GM04503 (cell line): Measurements from ENCODE around the gene CSTB.
"Not testable (repeated sequence)": the region's sequence is repeated elsewhere in the genome, so short reads cannot be mapped to it uniquely, and the experiment has no call there.

Source experiments
- DNase-seq: peaks from one replicate; pipeline ENCODE4 v3.0.0-alpha.2; 2012; ENCODE audit warnings: low read depth

Gene CSTB, protein sequence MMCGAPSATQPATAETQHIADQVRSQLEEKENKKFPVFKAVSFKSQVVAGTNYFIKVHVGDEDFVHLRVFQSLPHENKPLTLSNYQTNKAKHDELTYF

DNA sequence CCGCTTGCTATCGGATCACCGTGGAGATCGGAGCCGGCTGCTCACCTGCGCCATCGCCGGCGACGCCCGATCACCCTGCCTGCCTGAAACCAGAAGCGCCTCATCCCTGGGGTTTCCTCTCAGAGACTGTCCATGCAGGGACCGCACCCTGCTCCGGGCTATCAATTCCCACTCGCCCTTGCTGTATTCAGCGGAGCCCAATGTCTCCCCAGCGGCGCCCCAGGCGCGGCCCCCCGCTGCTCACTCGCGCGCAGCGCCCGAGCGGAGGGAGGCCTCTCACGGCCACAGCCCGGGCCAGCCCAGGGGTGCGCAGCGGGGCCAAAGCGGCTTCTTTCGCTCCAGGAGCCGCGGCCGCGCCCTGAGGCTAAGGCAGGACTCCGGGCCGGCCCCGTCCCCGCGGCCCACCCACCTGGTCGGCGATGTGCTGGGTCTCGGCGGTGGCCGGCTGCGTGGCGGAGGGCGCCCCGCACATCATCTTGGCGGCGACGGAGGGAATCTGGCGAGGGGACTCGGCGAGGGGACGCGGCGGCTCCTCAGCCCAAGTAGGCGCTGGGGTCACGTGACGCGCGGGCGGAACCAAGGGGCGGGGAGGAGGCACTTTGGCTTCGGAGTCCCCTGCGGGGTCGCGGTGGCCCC lies at the start of gene CSTB:
Gene CSTB (minus strand): TSS at position 514 of the 636 bp plus-strand sequence. CDS start 39 bp downstream, at position 475.
- DNase-seq: no peak

DNA sequence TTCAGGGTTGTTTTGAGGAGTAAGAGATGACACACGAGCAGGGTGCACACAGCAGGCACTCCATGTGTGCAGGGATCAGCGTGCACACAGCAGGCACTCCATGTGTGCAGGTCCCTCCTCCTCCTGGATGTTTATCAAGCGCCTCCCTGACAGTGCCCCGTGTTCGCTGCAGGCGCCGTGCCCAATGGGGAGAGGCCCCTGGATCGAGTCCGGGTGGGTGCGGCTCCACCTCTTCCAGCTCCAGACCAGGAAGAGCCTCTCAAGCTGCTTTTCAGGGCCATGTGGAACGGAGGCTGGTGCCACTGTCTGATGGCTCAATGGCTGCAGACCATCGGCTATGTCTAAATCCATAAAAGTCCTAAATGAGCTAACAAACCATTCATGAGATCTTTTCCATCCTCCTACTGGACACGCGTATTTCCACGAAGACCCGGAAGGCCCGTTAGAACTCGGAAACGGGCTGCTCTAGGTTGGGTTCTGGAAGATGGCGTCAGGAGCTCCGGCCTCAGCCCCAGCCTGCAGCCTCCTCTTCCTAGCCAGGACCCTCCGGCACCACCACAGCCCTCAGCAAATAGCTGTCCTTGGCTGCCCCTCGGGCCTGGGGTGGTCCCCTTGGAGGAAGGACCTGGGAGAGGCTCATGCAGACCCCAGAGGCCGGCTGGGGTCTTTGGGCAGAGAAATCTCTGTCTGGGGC lies 49.3 kb upstream of the CSTB start:
- DNase-seq: no peak

DNA sequence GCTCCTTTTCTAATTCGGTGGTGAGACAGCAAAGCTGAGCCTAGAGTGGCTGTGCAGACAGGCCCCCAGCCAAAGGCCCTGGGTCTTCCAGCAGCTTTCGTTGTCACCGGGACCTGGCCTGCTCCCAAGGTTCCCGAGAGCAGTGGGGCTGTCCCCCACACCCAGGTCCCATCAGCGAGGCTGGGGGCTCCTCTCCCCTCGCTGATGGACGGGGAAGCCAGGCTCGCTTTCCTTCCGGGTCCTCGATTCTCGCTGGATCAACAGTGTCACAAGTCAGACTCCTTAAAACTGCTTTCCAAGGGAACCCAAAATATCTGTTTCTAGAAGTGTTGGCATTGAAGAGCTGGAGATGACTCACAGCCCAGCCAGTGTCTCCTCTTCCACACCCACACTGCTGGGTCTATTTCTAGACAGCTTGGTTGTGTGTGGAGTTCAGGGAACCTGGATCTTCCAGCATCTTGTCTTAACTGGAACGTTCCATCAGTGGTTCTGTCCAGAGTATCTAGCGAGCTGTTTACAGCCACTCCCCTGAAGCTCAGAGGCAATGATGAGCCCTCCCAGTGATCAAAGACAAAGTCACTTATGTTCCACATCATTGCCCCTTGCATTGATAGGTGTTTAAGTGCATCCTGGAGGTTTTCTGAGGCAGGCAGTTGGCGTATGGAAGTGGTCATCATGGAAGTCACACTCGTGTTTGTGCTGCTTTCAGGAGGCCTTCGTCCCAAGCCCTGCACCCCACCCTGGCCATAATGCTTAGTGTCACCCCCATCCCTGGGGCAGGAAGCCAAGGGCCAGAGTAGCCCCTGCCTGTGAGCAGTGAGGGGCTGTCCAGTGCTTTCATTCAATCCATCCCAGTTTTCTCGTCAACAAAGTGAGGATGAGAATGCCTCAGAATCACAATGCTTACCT lies 48.5 kb upstream of the CSTB start:
- DNase-seq: no peak

DNA sequence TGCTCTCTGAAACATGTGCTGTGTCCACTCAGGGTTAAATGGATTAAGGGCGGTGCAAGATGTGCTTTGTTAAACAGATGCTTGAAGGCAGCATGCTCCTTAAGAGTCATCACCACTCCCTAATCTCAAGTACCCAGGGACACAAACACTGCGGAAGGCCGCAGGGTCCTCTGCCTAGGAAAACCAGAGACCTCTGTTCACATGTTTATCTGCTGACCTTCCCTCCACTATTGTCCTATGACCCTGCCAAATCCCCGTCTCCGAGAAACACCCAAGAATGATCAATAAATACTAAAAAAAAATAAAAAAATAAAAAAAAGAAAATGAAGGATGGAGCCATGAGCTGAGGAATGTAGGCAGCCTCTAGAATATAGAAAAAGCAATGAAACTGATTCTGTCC lies 46.6 kb upstream of the CSTB start:
- DNase-seq: not testable (repeated sequence)

DNA sequence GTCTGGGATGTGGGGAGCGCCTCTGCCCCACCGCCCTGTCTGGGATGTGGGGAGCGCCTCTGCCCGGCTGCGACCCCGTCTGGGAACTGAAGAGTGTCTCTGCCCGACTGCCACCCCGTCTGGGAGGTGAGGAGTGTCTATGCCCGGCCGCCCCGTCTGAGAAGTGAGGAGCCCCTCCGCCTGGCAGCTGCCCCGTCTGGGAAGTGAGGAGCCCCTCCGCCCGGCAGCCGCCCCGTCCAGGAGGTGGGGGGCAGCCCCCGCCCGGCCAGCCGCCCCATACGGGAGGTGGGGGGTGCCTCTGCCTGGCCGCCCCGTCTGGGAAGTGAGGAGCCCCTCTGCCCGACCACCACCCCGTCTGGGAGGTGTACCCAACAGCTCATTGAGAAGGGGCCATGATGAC lies 46.1 kb upstream of the CSTB start:
- DNase-seq: not testable (repeated sequence)

DNA sequence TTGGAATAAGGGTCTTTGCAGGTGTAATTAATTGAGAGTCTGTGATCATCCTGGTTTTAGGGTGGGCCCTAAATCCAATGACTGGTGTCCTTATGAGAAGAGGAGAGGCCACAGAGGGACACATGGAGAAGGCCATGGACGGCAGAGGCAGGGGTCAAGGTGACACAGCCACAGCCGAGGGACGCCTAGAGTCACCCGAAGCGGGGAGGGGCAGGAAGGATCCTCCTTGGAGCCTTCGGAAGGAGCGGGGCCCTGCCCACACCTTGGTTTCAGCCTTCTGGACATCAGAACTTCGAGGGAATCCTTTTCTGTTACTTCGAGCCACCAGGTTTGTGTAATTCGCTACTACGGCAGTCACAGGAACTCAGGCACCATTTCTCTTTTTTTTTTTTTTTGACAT lies 44.4 kb upstream of the CSTB start:
- no peak for DNase-seq

DNA sequence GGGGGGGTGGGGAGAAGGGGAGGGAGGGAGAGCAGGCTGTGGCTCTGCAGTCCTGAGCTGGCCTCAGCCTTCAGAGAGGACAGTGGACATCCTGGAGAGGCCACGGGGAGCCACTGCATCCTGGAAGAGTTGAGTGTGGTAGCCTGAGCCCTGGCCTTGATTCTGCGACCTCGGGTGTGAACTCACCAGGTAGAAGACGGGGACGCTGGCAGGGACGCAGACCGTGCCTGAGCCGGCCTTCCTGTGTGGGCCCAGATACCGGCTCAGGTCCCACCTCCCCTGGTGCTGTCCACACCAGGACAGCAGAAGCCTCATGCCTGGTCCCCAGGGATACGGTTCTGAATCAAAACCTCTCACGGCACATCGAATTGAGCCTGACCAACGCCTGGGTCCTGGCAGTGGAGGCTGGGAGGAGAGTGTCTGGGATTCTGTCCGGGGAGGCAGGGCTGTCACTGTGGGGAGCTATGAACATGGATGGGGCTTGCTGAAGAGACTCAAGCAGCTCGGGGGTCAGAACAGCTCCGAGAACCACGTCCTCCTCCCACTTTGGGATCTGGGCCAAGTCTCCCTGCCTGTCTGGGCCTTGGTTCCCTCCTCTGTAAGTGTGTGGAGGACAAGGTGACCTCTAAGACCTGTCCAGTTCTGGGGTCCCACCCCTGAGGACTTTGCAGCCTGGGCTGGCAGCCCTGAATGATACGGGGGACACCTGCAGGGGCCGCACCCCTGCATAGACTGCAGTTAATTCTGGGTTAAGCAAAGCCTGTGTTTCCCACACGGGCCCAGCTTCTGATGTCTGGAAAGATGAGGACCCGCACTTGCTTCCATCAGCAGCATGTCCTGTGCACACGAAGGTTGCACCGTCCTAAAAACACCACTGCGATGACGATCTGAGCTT lies 43.6 kb upstream of the CSTB start:
- no peak for DNase-seq

DNA sequence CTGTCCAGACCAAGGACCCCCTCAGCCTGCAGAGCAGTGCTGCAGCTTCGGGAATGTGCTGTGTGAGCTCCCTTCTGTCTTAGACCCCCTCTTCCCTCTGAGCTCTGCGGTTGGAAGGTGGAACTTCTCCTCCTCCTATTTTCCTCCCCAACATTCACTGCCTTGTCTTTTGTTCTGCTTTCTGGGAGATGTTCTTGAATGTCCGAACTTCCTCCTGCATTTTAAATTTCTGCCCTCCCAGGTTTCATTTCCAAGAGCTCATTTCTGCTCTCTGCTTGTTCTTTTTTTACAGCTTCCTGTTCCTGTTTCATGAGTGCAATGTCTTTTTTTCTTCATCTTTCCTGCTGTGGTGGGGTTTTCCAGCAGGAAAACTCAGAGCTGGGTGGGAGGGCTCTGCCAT lies 42.6 kb upstream of the CSTB start:
- DNase-seq: no peak

DNA sequence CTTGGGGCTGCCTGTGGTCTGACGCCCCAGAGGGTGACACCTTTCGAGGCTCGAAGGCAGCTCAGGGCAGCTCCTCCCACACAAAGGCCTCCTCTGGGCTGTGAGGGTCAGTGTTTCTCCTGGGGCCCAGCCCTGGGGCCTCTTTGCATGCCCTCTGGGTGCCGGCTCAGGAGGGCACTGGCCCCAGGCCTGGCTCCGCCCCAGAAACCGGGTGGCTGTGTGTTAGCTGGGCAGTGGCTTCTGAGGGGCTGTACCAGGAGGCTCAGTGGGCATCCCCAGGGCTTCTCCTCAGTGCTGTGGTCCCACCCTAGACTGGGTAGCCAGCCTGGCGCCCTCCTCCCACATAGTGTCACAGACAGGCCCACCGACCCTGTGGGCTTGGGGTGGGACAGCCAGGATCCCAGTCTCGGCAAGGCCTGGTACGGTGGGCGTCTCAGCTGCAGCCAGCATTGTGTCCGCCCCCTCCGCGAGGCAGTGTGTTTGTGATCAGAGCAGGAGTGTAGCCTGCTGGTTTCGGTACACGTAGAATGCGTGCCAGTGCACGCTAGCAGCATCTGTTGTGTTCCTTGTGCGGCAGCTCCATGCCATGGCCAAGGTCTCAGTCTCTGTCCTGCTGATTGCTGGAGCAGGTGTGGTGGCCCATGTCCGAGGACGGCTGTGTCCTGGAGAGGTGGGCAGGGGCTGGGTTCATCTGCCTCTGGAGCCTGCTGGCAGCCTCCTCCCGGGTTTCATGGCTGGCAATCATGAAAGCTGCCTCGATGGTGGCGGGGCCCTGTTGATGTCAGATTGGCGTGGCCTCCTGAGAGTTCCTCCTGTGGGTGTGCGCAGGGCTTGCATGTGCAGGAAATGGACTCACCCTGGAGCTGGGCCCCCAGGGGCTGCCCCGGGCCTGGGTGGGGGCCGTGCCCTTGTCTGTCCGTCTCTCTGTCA lies 41.3 kb upstream of the CSTB start:
- DNase-seq: no peak

DNA sequence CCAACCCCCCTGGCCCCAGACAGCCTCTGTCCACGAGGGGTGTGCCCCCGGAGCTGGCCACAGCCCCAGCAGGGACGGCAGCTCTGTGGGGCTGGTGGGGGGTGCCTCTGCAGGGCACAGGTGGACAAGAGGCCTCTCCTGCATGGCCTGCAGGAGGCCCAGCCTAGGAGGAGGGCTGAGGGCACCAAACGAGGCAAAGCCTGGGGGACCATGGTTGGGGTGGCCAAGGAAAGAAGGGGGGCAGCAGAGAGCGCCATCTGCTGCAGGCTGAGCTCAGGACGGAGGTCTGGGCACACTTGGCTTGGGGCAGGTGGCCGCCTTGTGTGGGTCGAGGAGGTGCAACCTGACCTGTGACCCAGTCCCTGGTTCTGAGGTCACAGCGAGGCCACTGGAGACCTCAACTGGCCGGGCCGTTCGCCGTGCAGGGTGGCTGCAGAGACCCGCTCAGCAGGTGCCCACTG lies 40.5 kb upstream of the CSTB start:
- DNase-seq: no peak

DNA sequence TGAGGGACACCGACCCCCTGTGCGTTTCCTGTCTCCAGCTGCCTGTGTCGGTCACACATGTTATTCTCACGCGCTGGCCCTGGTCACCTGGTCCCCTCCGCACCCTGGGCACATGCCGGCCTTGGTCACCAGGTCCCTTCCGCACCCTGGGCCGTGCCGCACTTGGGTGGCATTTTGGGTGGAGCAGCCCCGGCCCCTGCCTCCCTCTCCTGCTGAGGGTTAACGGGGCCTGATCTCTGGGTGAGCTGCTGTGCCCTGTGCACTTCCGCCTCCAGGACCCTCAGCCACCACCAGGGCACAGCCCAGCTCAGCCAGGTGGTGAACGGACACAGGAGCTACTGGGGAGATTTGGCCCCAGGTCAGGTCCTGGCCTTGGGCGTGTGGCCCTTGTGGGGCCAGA lies 39.9 kb upstream of the CSTB start:
- DNase-seq: no peak

DNA sequence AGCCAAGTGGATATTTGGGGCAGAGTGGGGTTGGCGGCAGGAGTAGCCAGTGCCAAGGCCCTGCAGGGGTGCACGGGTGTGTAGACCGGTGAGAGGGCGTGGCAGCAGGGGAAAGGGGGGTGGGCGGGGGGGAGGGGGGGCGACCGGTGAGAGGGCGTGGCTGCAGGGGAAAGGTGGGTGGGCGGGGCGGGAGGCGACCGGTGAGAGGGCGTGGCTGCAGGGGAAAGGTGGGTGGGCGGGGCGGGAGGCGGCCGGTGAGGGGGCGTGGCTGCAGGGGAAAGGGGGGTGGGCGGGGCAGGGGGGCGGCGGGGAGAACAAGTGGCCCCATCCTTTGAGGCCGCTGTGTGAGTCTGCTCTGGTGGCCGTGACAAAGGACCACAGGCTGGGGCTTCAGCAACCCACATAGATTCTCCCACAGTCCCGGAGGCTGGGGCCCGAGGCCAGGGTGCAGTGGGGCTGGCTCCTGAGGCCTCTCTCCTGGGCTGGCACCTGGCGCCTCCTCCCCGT lies 39.1 kb upstream of the CSTB start:
- DNase-seq: no peak

DNA sequence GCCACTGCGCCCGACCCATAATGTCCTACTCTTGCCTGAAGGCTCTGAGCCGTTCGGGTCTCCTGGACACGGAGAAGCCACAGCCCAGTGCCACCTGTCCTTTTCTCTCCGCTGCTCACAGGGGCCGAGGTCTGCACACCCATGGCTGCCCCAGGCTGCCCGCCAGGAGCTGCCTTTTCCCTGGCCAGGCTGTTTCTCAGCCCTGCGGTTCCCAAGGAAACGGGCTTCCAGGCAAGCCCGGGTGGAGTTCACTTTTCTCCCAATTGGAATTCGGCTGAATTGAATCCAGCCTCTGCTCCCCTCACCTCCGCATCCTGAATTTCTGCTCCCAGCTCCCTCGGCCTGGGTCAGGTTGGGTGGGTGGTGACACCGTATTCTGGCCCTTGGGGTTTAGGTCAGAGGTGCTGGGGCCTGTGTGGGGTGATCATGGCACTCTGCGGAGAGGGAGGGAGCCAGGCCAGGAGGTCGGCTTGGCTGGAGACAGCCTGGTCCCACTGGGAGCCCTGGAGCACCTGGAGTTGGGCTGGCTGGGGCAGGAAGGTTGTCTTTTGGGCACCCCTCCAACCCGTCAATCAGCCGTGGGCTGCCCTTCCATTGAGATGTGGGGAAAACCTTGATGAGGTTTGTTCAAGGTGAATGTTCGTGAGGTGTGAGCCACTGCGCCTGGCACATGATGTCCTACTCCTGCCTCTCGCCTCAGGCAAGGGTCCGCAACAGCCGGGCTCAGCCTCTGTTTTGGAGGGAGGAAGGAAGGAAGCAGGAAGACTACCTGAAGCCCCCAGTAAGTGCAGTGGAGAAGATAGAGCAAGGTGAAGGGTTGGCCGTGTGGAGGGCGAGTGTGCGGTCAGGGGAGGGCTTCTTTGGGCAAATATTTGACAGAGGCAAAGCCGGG lies 38.4 kb upstream of the CSTB start:
- no peak for DNase-seq

DNA sequence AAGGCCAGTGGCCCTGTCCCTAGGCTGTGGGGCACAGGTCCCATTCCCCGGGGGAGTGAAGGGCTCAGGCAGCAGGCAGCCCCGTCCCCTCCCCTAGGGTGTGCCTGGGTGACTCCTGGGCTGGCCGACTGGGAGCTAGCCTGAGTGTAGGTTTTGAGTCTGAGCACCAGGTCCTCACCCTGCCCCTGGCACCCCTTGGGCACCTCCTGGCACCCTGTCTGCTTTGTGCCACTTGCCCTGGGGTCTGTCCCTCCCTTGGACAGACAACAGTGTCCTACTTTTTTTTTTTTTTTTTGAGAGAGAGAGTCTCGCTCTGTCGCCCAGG lies 37.5 kb upstream of the CSTB start:
- no peak for DNase-seq

DNA sequence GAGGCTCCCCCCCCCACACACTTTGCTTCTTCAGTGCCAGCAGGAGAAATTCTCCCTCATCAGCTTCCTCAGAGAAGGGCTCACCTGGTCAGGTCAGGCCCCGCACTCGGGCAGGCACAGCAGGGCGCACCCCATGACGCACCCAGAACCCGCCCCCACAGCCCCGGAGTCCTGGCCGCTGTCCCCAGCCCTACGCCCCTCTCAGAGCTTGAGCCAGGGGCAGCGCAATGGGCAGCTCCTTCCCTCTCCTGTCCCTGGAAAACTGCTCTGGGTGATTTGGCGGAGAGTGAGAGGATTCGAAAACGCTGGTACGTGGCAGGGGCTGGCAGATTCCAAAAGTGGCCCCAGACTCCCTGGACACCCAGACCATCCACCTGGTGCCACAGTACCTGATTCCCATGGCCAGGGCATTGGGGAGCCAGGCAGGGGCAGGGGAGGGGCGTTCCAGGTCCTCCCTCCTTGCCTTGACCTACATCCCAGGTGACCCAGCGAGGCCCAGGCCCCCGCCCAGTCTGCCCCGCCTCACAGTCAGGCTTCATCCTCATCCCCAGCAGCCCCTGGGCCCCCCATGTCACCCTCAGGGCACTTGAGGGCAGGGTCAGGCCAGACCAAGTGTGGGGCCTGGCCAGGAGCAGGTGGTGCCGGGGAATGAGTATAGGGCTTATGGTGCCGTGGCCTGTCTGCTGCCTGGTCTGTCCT lies 37.0 kb upstream of the CSTB start:
- no peak for DNase-seq

DNA sequence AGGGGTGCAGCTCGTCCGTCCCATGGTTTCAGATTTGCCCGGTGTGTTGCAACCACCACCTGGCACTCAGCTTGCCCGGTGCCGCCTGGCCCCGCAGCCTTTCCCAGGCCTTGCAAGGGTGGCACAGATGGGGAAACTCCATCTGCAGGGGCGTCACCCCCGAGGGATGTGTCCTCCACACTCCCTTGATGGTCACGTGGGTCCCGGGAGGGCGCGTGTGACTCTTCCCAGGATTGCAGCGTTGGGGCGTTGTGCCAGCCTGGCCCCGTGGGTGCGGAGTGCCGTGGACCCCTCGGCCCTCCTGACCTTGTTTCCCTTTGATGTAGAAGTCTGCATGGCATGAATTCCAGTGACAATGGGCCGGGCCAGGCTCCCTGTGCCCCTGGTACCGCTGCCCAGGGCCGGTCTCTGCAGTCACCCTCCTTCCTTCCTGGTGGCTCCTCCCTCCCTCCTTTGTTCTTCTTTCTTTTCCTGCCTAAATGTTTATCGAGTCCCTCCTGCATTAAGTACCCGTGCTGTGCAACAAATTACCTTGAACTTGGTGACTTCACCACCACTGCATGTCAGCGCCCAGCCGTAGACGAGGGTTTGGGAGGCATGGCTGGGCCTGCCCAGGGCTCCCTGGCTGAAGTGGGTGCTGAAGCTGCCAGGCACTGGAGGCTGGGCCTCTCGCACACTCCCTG lies 36.2 kb upstream of the CSTB start:
- no peak for DNase-seq

DNA sequence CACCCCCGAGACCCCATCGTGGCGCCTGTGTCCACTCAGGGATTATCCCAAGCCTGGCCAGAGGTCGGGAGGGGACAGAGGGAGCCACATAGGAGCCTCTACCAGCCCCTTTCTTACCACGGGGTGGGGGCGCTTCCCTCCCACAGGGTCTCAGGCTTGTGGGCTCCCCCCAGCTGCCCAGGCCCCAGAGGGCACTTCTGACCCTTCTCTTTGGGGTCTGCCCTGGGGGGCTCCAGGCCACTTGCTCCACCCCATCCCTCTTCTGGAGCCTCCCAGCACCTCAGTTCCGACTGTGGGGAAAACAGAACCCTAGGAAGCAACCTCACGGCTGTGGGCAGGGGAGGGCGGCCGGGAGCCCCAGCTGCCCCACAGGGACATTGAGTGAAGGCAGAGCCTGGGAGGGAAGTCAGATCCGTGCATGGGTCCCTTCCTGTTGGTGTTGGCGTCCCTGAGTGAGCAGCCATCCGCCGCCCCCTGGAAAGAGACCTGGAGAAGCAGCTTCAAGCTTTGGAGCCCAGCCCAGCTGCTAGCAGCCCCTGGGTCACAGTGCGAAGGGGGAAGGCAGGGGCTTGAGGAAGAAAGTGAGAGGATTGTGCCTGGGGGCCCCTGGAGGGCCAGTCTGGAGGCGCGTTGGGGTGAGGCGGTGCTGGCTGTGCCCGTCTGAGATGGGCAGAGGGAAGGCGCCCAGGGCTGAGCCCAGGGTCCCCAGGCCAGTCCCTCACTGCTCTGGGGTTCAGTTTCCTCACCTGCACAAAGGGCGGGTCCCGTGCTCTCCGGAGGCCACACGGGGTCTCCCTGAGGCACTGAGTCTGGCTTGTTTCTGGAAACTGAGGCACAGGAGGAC lies 35.4 kb upstream of the CSTB start:
- no peak for DNase-seq
